GM21515 (cell line): ENCODE results near the gene FMC1.

ENCODE experiments used
- ATAC-seq: cut with Tn5 transposase; IDR thresholded peaks from one replicate; pipeline ENCODE4 v1.9.1; 2021; ENCODE audit not compliant: unreplicated experiment

Gene FMC1

DNA sequence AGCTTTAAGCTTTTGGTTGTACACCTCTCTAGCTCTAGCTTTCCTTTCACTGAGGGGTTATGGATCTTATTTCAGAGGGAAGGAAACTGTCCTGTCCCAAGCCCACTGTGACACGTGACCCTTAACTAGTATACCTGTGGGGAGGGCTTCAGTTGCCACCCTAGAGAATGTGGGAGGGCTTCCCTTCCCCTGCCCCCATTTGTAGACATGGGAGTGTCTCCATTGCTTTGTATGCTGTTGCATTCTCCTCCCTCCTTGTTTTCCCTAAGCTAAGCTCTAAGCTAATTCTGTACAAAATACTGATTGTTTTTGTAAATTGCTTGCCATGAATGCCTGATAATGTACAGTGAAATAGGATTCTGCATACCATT, 29.8 kb downstream of the FMC1 start:
- ATAC-seq, result no peak

GRCh38 chr7:139374246-139374645, 33.1 kb downstream of the FMC1 start:
- no peak for ATAC-seq

DNA sequence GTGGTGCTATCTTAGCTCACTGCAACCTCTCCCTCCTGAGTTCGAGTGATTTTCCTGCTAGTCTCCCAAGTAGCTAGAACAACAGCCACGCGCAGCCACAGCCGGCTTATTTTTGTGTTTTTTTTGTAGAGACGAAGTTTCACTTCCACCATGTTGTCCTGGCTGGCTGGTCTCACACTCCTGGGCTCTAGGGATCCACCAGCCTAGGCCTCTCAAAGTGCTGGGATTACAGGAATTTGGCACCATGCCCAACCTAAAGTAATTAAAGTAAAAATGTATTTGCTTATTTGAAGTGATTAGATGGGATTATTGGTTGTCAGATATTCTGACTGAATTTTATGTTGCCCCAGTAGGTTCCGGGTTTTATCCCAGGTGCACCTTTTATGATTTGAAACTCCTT, 41.3 kb downstream of the FMC1 start:
- no peak for ATAC-seq

- ATAC-seq, result no peak
Observed at GRCh38 chr7:139384611-139385010, 43.5 kb downstream of the FMC1 start.

GRCh38 chr7:139387594-139387993, 46.5 kb downstream of the FMC1 start:
- ATAC-seq, result no peak

GRCh38 chr7:139389091-139389490, 48.0 kb downstream of the FMC1 start:
- ATAC-seq, result no peak

DNA sequence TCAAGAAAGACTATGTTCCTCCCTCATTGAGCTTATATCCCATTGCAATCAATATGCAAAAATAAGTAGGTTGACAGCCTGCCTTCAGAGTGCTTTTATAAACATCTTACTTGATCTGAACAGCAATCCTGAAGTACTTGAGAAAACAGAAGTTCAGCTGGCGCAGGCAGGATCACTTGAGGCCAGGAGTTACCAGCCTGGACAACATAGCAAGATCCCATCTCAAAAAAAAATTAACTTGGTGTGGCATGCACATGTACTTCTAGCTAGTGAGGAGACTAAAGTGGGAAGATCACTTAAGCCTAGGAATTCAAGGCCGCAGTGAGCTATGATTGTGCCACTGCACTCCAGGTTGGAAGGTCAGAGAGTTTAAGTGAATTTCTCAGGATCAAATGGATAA, 48.6 kb downstream of the FMC1 start:
- no peak for ATAC-seq

DNA sequence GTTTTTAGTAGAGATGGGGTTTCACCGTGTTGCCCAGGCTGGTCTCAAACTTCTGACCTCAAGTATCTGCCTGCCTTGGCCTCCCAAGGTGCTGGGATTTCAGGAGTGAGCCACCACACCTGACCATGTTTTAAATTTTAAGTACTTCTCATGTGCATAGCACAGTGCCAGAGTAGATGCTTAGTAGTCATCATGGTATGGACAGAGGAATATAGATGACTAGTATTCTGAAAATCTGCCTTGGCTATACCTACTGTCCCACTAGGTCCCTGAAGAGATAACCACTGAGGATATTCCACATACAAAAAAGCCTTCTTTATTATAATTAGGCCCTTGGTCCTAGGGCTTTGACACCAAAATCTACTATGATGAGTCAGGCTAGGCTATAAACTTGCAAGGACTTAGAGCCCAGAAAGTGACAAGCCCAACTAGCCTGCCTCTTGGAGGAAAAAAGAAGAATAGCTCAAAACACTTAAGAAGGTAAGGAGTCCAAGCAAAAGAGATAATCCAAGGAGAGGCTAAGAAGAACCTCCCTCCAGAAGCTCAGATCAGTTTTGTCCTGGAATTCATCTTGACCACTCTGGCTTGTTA, 52.6 kb downstream of the FMC1 start:
- ATAC-seq, result no peak

DNA sequence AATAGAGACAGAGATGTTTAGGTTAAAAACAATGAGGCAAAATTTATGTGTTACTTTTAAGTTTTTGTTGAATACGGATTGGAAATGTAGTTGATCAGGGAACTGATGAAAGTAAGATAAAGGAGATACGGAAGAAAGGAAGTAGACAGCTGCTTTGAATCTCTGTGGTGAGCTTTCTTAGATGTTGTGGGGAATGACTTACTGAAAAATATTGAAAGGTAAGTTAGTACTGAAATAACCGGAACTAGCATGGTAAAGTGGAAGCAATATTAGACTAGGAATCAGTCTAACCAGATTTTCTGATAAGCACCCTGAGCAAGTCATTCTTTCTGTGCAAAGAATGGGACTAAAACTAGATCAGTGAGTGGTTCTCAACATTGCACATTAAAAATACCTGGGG, 53.4 kb downstream of the FMC1 start:
- no peak for ATAC-seq
